H9 (cell line): ENCODE results near the gene CTF1. TPM values are rescaled to one million over a fixed set of nuclear protein-coding genes. Genes with fewer than 3 reads are reported as not detected.

ENCODE experiments used
- DNase-seq: peaks from one replicate; pipeline ENCODE4 v3.0.0-alpha.2; 2017
- H2AFZ ChIP-seq: one replicate; pipeline ENCODE4 v1.6.1; 2013; ENCODE audit warnings: mild to moderate bottlenecking, low read length, control low read depth, moderate library complexity
- H2AK5ac ChIP-seq: 2 replicates; pipeline ENCODE4 v1.6.1; 2013; ENCODE audit warnings: low read length, control low read depth, mixed read lengths; ENCODE audit not compliant: insufficient read length
- H2BK120ac ChIP-seq: one replicate; pipeline ENCODE4 v1.6.1; 2013; ENCODE audit warnings: low read depth, mild to moderate bottlenecking, low read length, control low read depth, inconsistent platforms; ENCODE audit not compliant: poor library complexity, severe bottlenecking
- H2BK12ac ChIP-seq: 2 replicates; pipeline ENCODE4 v1.6.1; 2013; ENCODE audit warnings: low read length, control low read depth, mixed read lengths, low read depth; ENCODE audit not compliant: insufficient read length
- H2BK15ac ChIP-seq: 2 replicates; pipeline ENCODE4 v1.6.1; 2013; ENCODE audit warnings: low read depth, low read length, control low read depth
- H2BK20ac ChIP-seq: one replicate; pipeline ENCODE4 v1.6.1; 2013; ENCODE audit warnings: low read depth, mild to moderate bottlenecking, low read length, control low read depth, inconsistent platforms; ENCODE audit not compliant: poor library complexity, severe bottlenecking
- H2BK5ac ChIP-seq: 2 replicates; pipeline ENCODE4 v1.6.1; 2013; ENCODE audit warnings: low read length, control low read depth, mixed read lengths; ENCODE audit not compliant: insufficient read length
- H3K14ac ChIP-seq: 2 replicates; pipeline ENCODE4 v1.6.1; 2013; ENCODE audit warnings: low read length, control low read depth; ENCODE audit not compliant: insufficient read depth
- H3K18ac ChIP-seq: 2 replicates; pipeline ENCODE4 v1.6.1; 2013; ENCODE audit warnings: low read depth, mild to moderate bottlenecking, mixed read lengths, low read length, control low read depth; ENCODE audit not compliant: insufficient read length
- H3K23ac ChIP-seq: 2 replicates; pipeline ENCODE4 v1.6.1; 2013; ENCODE audit warnings: low read length, control low read depth, mixed read lengths, low read depth; ENCODE audit not compliant: insufficient read length
- H3K23me2 ChIP-seq: 2 replicates; pipeline ENCODE4 v1.6.1; 2013; ENCODE audit warnings: low read depth, mild to moderate bottlenecking, mixed read lengths, low read length, control low read depth; ENCODE audit not compliant: insufficient read length, poor library complexity, severe bottlenecking
- H3K27ac ChIP-seq: 2 replicates; pipeline ENCODE4 v1.5.1; 2013; ENCODE audit warnings: low read length, control low read depth, mixed read lengths, low read depth; ENCODE audit not compliant: insufficient read length
- H3K27me3 ChIP-seq: 2 replicates; pipeline ENCODE4 v1.6.1; 2013; ENCODE audit warnings: low read length, control low read depth, inconsistent platforms; ENCODE audit not compliant: insufficient read depth
- H3K4ac ChIP-seq: 2 replicates; pipeline ENCODE4 v1.6.1; 2013; ENCODE audit warnings: low read depth, mild to moderate bottlenecking, control low read depth, inconsistent platforms, low read length, moderate library complexity
- H3K4me1 ChIP-seq: 2 replicates; pipeline ENCODE4 v1.6.1; 2013; ENCODE audit warnings: low read length, control low read depth, inconsistent platforms; ENCODE audit not compliant: insufficient read depth
- H3K4me2 ChIP-seq: 2 replicates; pipeline ENCODE4 v1.6.1; 2013; ENCODE audit warnings: low read length, control low read depth, mixed read lengths; ENCODE audit not compliant: insufficient read length, insufficient read depth
- H3K56ac ChIP-seq: 2 replicates; pipeline ENCODE4 v1.6.1; 2013; ENCODE audit warnings: low read depth, mild to moderate bottlenecking, mixed read lengths, low read length, control low read depth; ENCODE audit not compliant: insufficient read length
- H3K79me1 ChIP-seq: 2 replicates; pipeline ENCODE4 v1.6.1; 2013; ENCODE audit warnings: low read depth, mild to moderate bottlenecking, moderate library complexity, low read length, control low read depth, inconsistent platforms; ENCODE audit not compliant: insufficient read depth, poor library complexity, severe bottlenecking
- H3K79me2 ChIP-seq: 2 replicates; pipeline ENCODE4 v1.6.1; 2013; ENCODE audit warnings: low read length, control low read depth, inconsistent platforms; ENCODE audit not compliant: insufficient read depth
- H3K9ac ChIP-seq: 2 replicates; pipeline ENCODE4 v1.6.1; 2013; ENCODE audit warnings: low read length, control low read depth, mixed read lengths; ENCODE audit not compliant: insufficient read length; ENCODE audit errors: extremely low read depth
- H3K9me3 ChIP-seq: one replicate; pipeline ENCODE4 v1.6.1; 2013; ENCODE audit warnings: low read depth, low read length, inconsistent platforms; ENCODE audit not compliant: control insufficient read depth
- H3T11ph ChIP-seq: one replicate; pipeline ENCODE4 v1.6.1; 2013; ENCODE audit warnings: mild to moderate bottlenecking, low read length, control low read depth, inconsistent platforms
- H4K20me1 ChIP-seq: one replicate; pipeline ENCODE4 v1.6.1; 2013; ENCODE audit not compliant: control insufficient read depth, insufficient read length, insufficient read depth
- H4K5ac ChIP-seq: 2 replicates; pipeline ENCODE4 v1.6.1; 2013; ENCODE audit warnings: low read depth, mild to moderate bottlenecking, mixed read lengths, low read length, control low read depth; ENCODE audit not compliant: insufficient read length
- H4K8ac ChIP-seq: replicated peaks from 2 replicates; pipeline ENCODE4 v1.6.1; 2013; ENCODE audit warnings: low read length, control low read depth, mixed read lengths, low read depth; ENCODE audit not compliant: insufficient read length
- H4K91ac ChIP-seq: 2 replicates; pipeline ENCODE4 v1.6.1; 2013; ENCODE audit warnings: low read depth, mild to moderate bottlenecking, moderate library complexity, mixed read lengths, low read length, control low read depth; ENCODE audit not compliant: insufficient read length
- H3K27ac Mint-ChIP-seq, 3 experiments: 2 replicates in 2 of 3; 3 replicates in 1 of 3; pipeline ENCODE4 v1.8.0; 2020 to 2021; ENCODE audit warnings: mixed read lengths in 3 of 3, mild to moderate bottlenecking in 1 of 3, moderate library complexity in 1 of 3
- H3K27me3 Mint-ChIP-seq: 2 replicates; pipeline ENCODE4 v1.8.0; 2021; ENCODE audit warnings: low read depth, mild to moderate bottlenecking, moderate library complexity, mixed read lengths
- H3K36me3 Mint-ChIP-seq, 3 experiments: 2 replicates in 2 of 3; 3 replicates in 1 of 3; pipeline ENCODE4 v1.8.0; 2020 to 2021; ENCODE audit warnings: low read depth in 3 of 3, mixed read lengths in 3 of 3; ENCODE audit not compliant: insufficient read depth in 1 of 3
- H3K4me1 Mint-ChIP-seq, 2 experiments: 2 replicates each; pipeline ENCODE4 v1.8.0; 2020; ENCODE audit warnings: mixed read lengths in 2 of 2
- H3K4me3 Mint-ChIP-seq, 2 experiments: 2 replicates in 1 of 2; 3 replicates in 1 of 2; pipeline ENCODE4 v1.8.0; 2020 to 2021; ENCODE audit warnings: mild to moderate bottlenecking in 2 of 2, mixed read lengths in 2 of 2, moderate library complexity in 1 of 2
- H3K9me3 Mint-ChIP-seq, 2 experiments: 2 replicates in 1 of 2; 3 replicates in 1 of 2; pipeline ENCODE4 v1.8.0; 2020; ENCODE audit warnings: mild to moderate bottlenecking in 2 of 2, mixed read lengths in 2 of 2, moderate library complexity in 1 of 2
- WGBS: extraction: QIAGEN DNeasy Blood & Tissue Kit; methylation state at CpG from one replicate; pipeline ENCODE4 v1.1.7; 2013; ENCODE audit warnings: missing lambda C conversion rate, low lambda C conversion rate, mixed read lengths; ENCODE audit not compliant: insufficient read length; ENCODE audit errors: extremely low coverage; 5-methylcytosine and 5-hydroxymethylcytosine counted together
- total RNA-seq: library from RNA; stranded (reverse); gene quantifications from 2 replicates; pipeline ENCODE4 v1.2.1, GENCODE V29; 2021
- TF ChIP-seq, protein P1 (sequence below): fragments of 200-600 bp; sonication (generic); conservative IDR thresholded peaks from 3 replicates; pipeline ENCODE4 v1.8.0; 2021; ENCODE audit warnings: antibody characterized with exemption, mild to moderate bottlenecking

Gene CTF1
- total RNA-seq, 1 experiment from 2014 or later = 0.72 TPM

DNA sequence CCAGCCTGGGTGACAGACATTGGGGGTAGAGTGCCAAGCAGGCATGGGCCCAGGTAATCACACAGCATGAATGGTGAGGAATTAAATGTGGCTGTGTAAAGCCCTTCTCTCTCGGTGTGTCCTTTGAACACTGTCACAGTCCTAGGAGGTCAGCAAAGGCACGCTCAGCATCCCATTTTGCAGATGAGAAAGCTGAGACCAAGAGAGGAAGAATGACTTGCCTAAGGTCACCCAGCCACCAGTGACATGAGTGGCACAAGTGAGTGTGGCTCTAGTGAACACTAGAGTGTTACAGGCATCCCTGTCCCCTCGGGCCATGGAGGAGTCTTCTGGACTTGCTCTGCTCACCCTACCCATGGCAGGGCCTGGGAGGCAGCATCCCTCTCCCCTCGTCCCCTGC lies 10.7 kb downstream of the CTF1 start:
- Mint-ChIP-seq H3K9me3 (no peaks in the 10 kb centered on the region; a peak in 1 of 5 replicates), H3K4me1 (peaks cover 26 to 29% of the 10 kb centered on the region in 2 experiments), H3K27me3 (peaks cover 6% of the 10 kb centered on the region), H3K27ac (no peak overlapping the region), H3K36me3 (no peaks in the 10 kb centered on the region), H3K4me3 (no peak overlapping the region)
- no peaks in the 10 kb centered on the region for H3K9me3 ChIP-seq
- no peak overlapping the region for H2BK20ac ChIP-seq
- no peak overlapping the region for H2BK15ac ChIP-seq
- H2AK5ac ChIP-seq = no peak overlapping the region
- no peak overlapping the region for H2BK120ac ChIP-seq
- no peak overlapping the region for H2AFZ ChIP-seq
- no peak overlapping the region for H3K27ac ChIP-seq
- H3T11ph ChIP-seq = no peak overlapping the region
- no peak overlapping the region for H3K4me2 ChIP-seq
- TF ChIP-seq, protein P1, sequence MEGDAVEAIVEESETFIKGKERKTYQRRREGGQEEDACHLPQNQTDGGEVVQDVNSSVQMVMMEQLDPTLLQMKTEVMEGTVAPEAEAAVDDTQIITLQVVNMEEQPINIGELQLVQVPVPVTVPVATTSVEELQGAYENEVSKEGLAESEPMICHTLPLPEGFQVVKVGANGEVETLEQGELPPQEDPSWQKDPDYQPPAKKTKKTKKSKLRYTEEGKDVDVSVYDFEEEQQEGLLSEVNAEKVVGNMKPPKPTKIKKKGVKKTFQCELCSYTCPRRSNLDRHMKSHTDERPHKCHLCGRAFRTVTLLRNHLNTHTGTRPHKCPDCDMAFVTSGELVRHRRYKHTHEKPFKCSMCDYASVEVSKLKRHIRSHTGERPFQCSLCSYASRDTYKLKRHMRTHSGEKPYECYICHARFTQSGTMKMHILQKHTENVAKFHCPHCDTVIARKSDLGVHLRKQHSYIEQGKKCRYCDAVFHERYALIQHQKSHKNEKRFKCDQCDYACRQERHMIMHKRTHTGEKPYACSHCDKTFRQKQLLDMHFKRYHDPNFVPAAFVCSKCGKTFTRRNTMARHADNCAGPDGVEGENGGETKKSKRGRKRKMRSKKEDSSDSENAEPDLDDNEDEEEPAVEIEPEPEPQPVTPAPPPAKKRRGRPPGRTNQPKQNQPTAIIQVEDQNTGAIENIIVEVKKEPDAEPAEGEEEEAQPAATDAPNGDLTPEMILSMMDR = no peak
- no peak overlapping the region for H3K23ac ChIP-seq
- H3K4ac ChIP-seq = no peak overlapping the region
- H3K14ac ChIP-seq = no peak overlapping the region
- no peak overlapping the region for H2BK5ac ChIP-seq
- H3K4me1 ChIP-seq = no peaks in the 10 kb centered on the region; the same call in 1 of the 2 replicates
- WGBS = no CpG with 5 or more reads among the region's 4 CpGs
- no peak overlapping the region for H3K9ac ChIP-seq
- no peak overlapping the region for H3K56ac ChIP-seq
- H2BK12ac ChIP-seq = no peak overlapping the region
- H4K91ac ChIP-seq = no peak overlapping the region
- no peaks in the 10 kb centered on the region for H3K79me1 ChIP-seq
- no peak overlapping the region for H4K5ac ChIP-seq
- no peaks in the 10 kb centered on the region for H3K27me3 ChIP-seq
- H3K18ac ChIP-seq = no peak overlapping the region
- no peaks in the 10 kb centered on the region for H3K23me2 ChIP-seq
- no peaks in the 10 kb centered on the region for H3K79me2 ChIP-seq
- H4K20me1 ChIP-seq = peaks cover 4% of the 10 kb centered on the region
- DNase-seq = no peak
- no peak overlapping the region for H4K8ac ChIP-seq
